IMR-90 (cell line): ENCODE data around the gene TJP1. TPM values are rescaled to one million over a fixed set of nuclear protein-coding genes. Genes with fewer than 3 reads are reported as not detected.

Experiments used
- ATAC-seq: fragments of 200-7000 bp; cut with Tn5 transposase; 2 replicates; pipeline ENCODE4 v1.9.1; 2020; ENCODE audit warnings: low read depth, mild to moderate bottlenecking, moderate library complexity
- BruUV-seq: library from RNA; stranded (reverse); fragments of 400-500 nt; replicated peaks from 2 replicates; lab custom pipeline; 2021; lab: Mats Ljungman, UMichigan
- CTCF ChIA-PET: fragments of 300-600 bp; formaldehyde crosslinking; extraction: SDS; loops from one replicate; lab custom pipeline; 2021; ENCODE audit warnings: antibody characterized with exemption; lab: Yijun Ruan, JAX
- POLR2A ChIA-PET: fragments of 300-600 bp; sonication (Branson Sonifier 250); formaldehyde crosslinking; loops from one replicate; lab custom pipeline; 2022; ENCODE audit warnings: antibody characterized with exemption; ENCODE audit not compliant: unreplicated experiment; lab: Charles Lee
- DNase-seq: peaks from one replicate; pipeline ENCODE4 v3.0.0; 2013
- H2AFZ ChIP-seq: replicated peaks from 2 replicates; pipeline ENCODE3; 2013; ENCODE audit warnings: low read length, mild to moderate bottlenecking; ENCODE audit not compliant: poor library complexity
- H2AK5ac ChIP-seq: 2 replicates; pipeline ENCODE4 v1.6.1; 2013; ENCODE audit warnings: low read depth, low read length, inconsistent platforms
- H2AK9ac ChIP-seq: replicated peaks from 2 replicates; pipeline ENCODE3; 2013; ENCODE audit warnings: mild to moderate bottlenecking, low read depth, low read length, moderate library complexity; ENCODE audit not compliant: poor library complexity
- H2BK120ac ChIP-seq: 2 replicates; pipeline ENCODE4 v1.6.1; 2013; ENCODE audit warnings: low read depth, low read length, inconsistent platforms
- H2BK15ac ChIP-seq: 3 replicates; pipeline ENCODE4 v1.6.1; 2013; ENCODE audit warnings: low read depth, low read length, inconsistent platforms
- H2BK20ac ChIP-seq: 2 replicates; pipeline ENCODE4 v1.6.1; 2013; ENCODE audit warnings: low read depth, mild to moderate bottlenecking, inconsistent platforms, low read length, moderate library complexity
- H2BK5ac ChIP-seq: 2 replicates; pipeline ENCODE4 v1.6.1; 2013; ENCODE audit warnings: mild to moderate bottlenecking, low read depth, low read length, inconsistent platforms; ENCODE audit not compliant: poor library complexity, severe bottlenecking
- H3K14ac ChIP-seq: replicated peaks from 2 replicates; pipeline ENCODE4 v1.6.1; 2013; ENCODE audit warnings: low read depth, low read length, inconsistent platforms
- H3K18ac ChIP-seq: 2 replicates; pipeline ENCODE4 v1.6.1; 2013; ENCODE audit warnings: low read depth, low read length, control low read depth
- H3K23ac ChIP-seq: 2 replicates; pipeline ENCODE4 v1.6.1; 2013; ENCODE audit warnings: low read depth, low read length, inconsistent platforms
- H3K27ac ChIP-seq: 2 replicates; pipeline ENCODE4 v1.5.1; 2013; ENCODE audit warnings: mild to moderate bottlenecking, control low read depth, low read length; ENCODE audit not compliant: insufficient read depth
- H3K27me3 ChIP-seq: 2 replicates; pipeline ENCODE4 v1.6.1; 2013; ENCODE audit warnings: low read length; ENCODE audit not compliant: control insufficient read depth, insufficient read depth
- H3K36me3 ChIP-seq: 2 replicates; pipeline ENCODE4 v1.6.1; 2013; ENCODE audit warnings: low read length, mixed read lengths; ENCODE audit not compliant: control insufficient read depth, insufficient read depth
- H3K4ac ChIP-seq: 2 replicates; pipeline ENCODE4 v1.6.1; 2013; ENCODE audit warnings: low read depth, low read length, inconsistent platforms
- H3K4me1 ChIP-seq: 2 replicates; pipeline ENCODE4 v1.6.1; 2013; ENCODE audit warnings: low read length, mixed read lengths; ENCODE audit not compliant: control insufficient read depth, insufficient read depth
- H3K4me2 ChIP-seq: 2 replicates; pipeline ENCODE4 v1.6.1; 2013; ENCODE audit warnings: low read depth, mild to moderate bottlenecking, control low read depth, low read length, moderate library complexity
- H3K4me3 ChIP-seq: 2 replicates; pipeline ENCODE4 v1.5.1; 2013; ENCODE audit warnings: low read depth, mild to moderate bottlenecking, control low read depth, low read length, moderate library complexity; ENCODE audit not compliant: insufficient read depth
- H3K56ac ChIP-seq: 2 replicates; pipeline ENCODE4 v1.6.1; 2013; ENCODE audit warnings: low read length, inconsistent platforms; ENCODE audit not compliant: insufficient read depth; ENCODE audit errors: extremely low read depth
- H3K79me1 ChIP-seq, 2 experiments: 2 replicates each; pipeline ENCODE4 v1.6.1; 2013; ENCODE audit warnings: low read length in 2 of 2, inconsistent platforms in 1 of 2, low read depth in 1 of 2
- H3K9ac ChIP-seq: 2 replicates; pipeline ENCODE4 v1.6.1; 2013; ENCODE audit warnings: low read depth, low read length, control low read depth
- H3K9me1 ChIP-seq: 2 replicates; pipeline ENCODE4 v1.6.1; 2013; ENCODE audit warnings: low read length, inconsistent platforms; ENCODE audit not compliant: insufficient read depth
- H3K9me3 ChIP-seq: 2 replicates; pipeline ENCODE4 v1.6.1; 2013; ENCODE audit warnings: low read length; ENCODE audit not compliant: control insufficient read depth, insufficient read depth
- H4K20me1 ChIP-seq: 2 replicates; pipeline ENCODE4 v1.6.1; 2013; ENCODE audit warnings: low read length, inconsistent platforms; ENCODE audit not compliant: insufficient read depth
- H4K5ac ChIP-seq: 2 replicates; pipeline ENCODE4 v1.6.1; 2013; ENCODE audit warnings: mild to moderate bottlenecking, low read depth, low read length, control low read depth
- H4K8ac ChIP-seq, 2 experiments: 2 replicates each; pipeline ENCODE4 v1.6.1; 2013; ENCODE audit warnings: low read depth in 2 of 2, low read length in 2 of 2, control low read depth in 1 of 2, inconsistent platforms in 1 of 2
- H4K91ac ChIP-seq: 2 replicates; pipeline ENCODE4 v1.6.1; 2013; ENCODE audit warnings: low read depth, low read length, inconsistent platforms; ENCODE audit not compliant: insufficient read depth
- FOS ChIP-seq: fragments of 150-350 bp; IDR thresholded peaks from 2 replicates; pipeline ENCODE4 v1.6.1; 2016; ENCODE audit warnings: low read depth, low read length
- MAFK ChIP-seq: IDR thresholded peaks from 2 replicates; pipeline ENCODE4 v1.6.1; 2012; ENCODE audit warnings: low read depth, low read length, improper control_type of control experiment
- MAZ ChIP-seq: IDR thresholded peaks from 2 replicates; pipeline ENCODE4 v1.6.1; 2012; ENCODE audit warnings: low read depth, mild to moderate bottlenecking, low read length, improper control_type of control experiment, moderate library complexity, borderline replicate concordance
- MXI1 ChIP-seq: IDR thresholded peaks from 2 replicates; pipeline ENCODE4 v1.6.1; 2012; ENCODE audit warnings: low read depth, mild to moderate bottlenecking, low read length, moderate library complexity, borderline replicate concordance
- POLR2A ChIP-seq: IDR thresholded peaks from 2 replicates; pipeline ENCODE4 v1.6.1; 2012; ENCODE audit warnings: mild to moderate bottlenecking, low read depth, low read length
- RAD21 ChIP-seq: IDR thresholded peaks from 2 replicates; pipeline ENCODE4 v1.6.1; 2012; ENCODE audit warnings: low read length, improper control_type of control experiment
- RCOR1 ChIP-seq: IDR thresholded peaks from 2 replicates; pipeline ENCODE4 v1.6.1; 2012; ENCODE audit warnings: mild to moderate bottlenecking, low read length, improper control_type of control experiment; ENCODE audit not compliant: insufficient replicate concordance
- RFX5 ChIP-seq: IDR thresholded peaks from 2 replicates; pipeline ENCODE4 v1.8.0; 2012; ENCODE audit warnings: low read depth, mild to moderate bottlenecking, low read length, moderate library complexity
- SMC3 ChIP-seq: fragments of 150-350 bp; IDR thresholded peaks from 2 replicates; pipeline ENCODE4 v1.6.1; 2016; ENCODE audit warnings: low read depth, mild to moderate bottlenecking, antibody characterized with exemption, low read length, moderate library complexity
- WGBS, 2 experiments: methylation state at CpG; one replicate each; pipeline versions ENCODE4 v1.1.5 to v1.1.7; 2013; ENCODE audit warnings: missing lambda C conversion rate in 2 of 2; ENCODE audit not compliant: insufficient read length in 1 of 2; ENCODE audit errors: extremely low coverage in 2 of 2; 5-methylcytosine and 5-hydroxymethylcytosine counted together
- dilution Hi-C: fragments of 300-500 bp; cut with HindIII; formaldehyde crosslinking; loops from one replicate; pipeline ENCODE4 v1.14.3; 2018; ENCODE audit warnings: low sequenced_read_pairs; ENCODE audit not compliant: unreplicated experiment
- in situ Hi-C: fragments of 300-500 bp; cut with MboI; formaldehyde crosslinking; loops from 3 replicates; pipeline ENCODE4 v1.14.3; 2019; ENCODE audit warnings: low sequenced_read_pairs, inconsistent platforms, mixed read lengths
- intact Hi-C: fragments of 100-400 bp; cut with micrococcal nuclease; formaldehyde crosslinking; loops from 2 replicates; pipeline ENCODE4 v1.10.0; 2022
- polyA plus RNA-seq, 3 experiments: library from polyadenylated mRNA; depleted of rRNA; stranded (reverse); fragments of >200 nt; gene quantifications; 2 replicates each; pipeline ENCODE4 v1.2.3, GENCODE V29; 2012; ENCODE audit warnings: low replicate concordance in 1 of 3
- total RNA-seq: library from RNA; depleted of rRNA; stranded (reverse); fragments of >200 nt; gene quantifications from 2 replicates; pipeline ENCODE4 v1.2.3, GENCODE V29; 2012
- TF ChIP-seq, protein P1 (sequence below): conservative IDR thresholded peaks from 2 replicates; pipeline ENCODE4 v1.5.1; 2012; ENCODE audit warnings: mild to moderate bottlenecking, low read depth, low read length, improper control_type of control experiment
- TF ChIP-seq, protein P2 (sequence below): fragments of 150-350 bp; IDR thresholded peaks from 2 replicates; pipeline ENCODE4 v1.6.1; 2016; ENCODE audit warnings: low read depth, mild to moderate bottlenecking, low read length, moderate library complexity, borderline replicate concordance
- TF ChIP-seq, protein P3 (sequence below): fragments of 150-350 bp; IDR thresholded peaks from 2 replicates; pipeline ENCODE4 v1.6.1; 2017; ENCODE audit warnings: mild to moderate bottlenecking, antibody characterized with exemption, low read length, low read depth

TJP1 gene
- total and polyA plus RNA-seq, 2 of the 4 experiments (the other 2 are of a cell fraction), result 42.2 to 43.4 TPM

DNA sequence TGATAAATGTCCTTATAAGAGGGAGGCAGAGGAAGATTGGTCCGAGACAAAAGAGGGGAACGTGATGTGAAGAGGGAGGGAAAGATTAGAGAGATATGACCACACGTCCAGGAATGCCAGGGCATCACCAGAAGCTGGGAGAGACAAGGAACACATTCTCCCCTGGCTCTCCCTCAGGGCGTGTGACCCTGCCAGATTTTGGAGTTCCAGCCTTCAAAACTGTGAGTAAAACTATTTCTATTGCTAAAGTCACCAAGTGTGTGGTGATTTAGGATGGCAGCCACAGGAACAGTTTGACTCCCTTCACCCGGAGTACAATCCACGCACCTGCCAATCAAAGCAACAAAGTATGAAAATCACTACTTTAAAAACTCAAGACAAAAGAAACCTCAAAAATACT, 32.1 kb upstream of the TJP1 start:
- no peak overlapping the region for H3K4me2 ChIP-seq
- no peaks in the 10 kb centered on the region for H3K36me3 ChIP-seq
- DNase-seq (no peak), ATAC-seq (no peak)
- WGBS, 2 experiments, result no CpG with 5 or more reads among the region's 6 CpGs
- H2BK15ac ChIP-seq, result 0 out of 3 replicates have a peak overlapping the region, but pooled peaks have one; percentile 20
- dilution Hi-C loops, result no loop called here
- no peak overlapping the region for H2BK120ac ChIP-seq
- TF ChIP-seq, protein P1, sequence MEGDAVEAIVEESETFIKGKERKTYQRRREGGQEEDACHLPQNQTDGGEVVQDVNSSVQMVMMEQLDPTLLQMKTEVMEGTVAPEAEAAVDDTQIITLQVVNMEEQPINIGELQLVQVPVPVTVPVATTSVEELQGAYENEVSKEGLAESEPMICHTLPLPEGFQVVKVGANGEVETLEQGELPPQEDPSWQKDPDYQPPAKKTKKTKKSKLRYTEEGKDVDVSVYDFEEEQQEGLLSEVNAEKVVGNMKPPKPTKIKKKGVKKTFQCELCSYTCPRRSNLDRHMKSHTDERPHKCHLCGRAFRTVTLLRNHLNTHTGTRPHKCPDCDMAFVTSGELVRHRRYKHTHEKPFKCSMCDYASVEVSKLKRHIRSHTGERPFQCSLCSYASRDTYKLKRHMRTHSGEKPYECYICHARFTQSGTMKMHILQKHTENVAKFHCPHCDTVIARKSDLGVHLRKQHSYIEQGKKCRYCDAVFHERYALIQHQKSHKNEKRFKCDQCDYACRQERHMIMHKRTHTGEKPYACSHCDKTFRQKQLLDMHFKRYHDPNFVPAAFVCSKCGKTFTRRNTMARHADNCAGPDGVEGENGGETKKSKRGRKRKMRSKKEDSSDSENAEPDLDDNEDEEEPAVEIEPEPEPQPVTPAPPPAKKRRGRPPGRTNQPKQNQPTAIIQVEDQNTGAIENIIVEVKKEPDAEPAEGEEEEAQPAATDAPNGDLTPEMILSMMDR, result no peak
- no peak for TF ChIP-seq RFX5
- TF ChIP-seq MAFK, result no peak
- no peak for TF ChIP-seq RCOR1
- no peak for TF ChIP-seq RAD21
- TF ChIP-seq FOS, result no peak
- no peak for TF ChIP-seq MXI1
- TF ChIP-seq POLR2A, result no peak
- TF ChIP-seq, protein P2, sequence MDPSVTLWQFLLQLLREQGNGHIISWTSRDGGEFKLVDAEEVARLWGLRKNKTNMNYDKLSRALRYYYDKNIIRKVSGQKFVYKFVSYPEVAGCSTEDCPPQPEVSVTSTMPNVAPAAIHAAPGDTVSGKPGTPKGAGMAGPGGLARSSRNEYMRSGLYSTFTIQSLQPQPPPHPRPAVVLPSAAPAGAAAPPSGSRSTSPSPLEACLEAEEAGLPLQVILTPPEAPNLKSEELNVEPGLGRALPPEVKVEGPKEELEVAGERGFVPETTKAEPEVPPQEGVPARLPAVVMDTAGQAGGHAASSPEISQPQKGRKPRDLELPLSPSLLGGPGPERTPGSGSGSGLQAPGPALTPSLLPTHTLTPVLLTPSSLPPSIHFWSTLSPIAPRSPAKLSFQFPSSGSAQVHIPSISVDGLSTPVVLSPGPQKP, result no peak
- no peak for TF ChIP-seq MAZ
- TF ChIP-seq, protein P3, sequence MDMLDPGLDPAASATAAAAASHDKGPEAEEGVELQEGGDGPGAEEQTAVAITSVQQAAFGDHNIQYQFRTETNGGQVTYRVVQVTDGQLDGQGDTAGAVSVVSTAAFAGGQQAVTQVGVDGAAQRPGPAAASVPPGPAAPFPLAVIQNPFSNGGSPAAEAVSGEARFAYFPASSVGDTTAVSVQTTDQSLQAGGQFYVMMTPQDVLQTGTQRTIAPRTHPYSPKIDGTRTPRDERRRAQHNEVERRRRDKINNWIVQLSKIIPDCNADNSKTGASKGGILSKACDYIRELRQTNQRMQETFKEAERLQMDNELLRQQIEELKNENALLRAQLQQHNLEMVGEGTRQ, result no peak
- TF ChIP-seq SMC3, result no peak
- H2BK5ac ChIP-seq, result no peak overlapping the region
- H3K27ac ChIP-seq, result no peak overlapping the region
- no peaks in the 10 kb centered on the region for H3K9me3 ChIP-seq
- no peak overlapping the region for H2BK20ac ChIP-seq
- H4K20me1 ChIP-seq, result no peaks in the 10 kb centered on the region
- H3K23ac ChIP-seq, result no peak overlapping the region
- H3K56ac ChIP-seq, result no peak overlapping the region
- ChIA-PET POLR2A (no interaction called here), CTCF (no interaction called here)
- H3K4me1 ChIP-seq, result peaks cover 3% of the 10 kb centered on the region; the same call in 1 of the 2 replicates
- in situ Hi-C loops, result no loop called here
- no peak overlapping the region for H4K5ac ChIP-seq
- intact Hi-C loops, result no loop called here
- H4K91ac ChIP-seq, result no peak overlapping the region
- H3K27me3 ChIP-seq, result no peaks in the 10 kb centered on the region
- no peak overlapping the region for H3K4me3 ChIP-seq
- peaks cover 7% of the 10 kb centered on the region; the same call in 1 of the 2 replicates for H3K9me1 ChIP-seq
- H3K79me1 ChIP-seq, result no peaks in the 10 kb centered on the region
- no TSS peak for BruUV-seq
- no peak overlapping the region for H3K4ac ChIP-seq
- no peak overlapping the region for H4K8ac ChIP-seq
- H3K18ac ChIP-seq, result no peak overlapping the region
- no peak overlapping the region for H2AK9ac ChIP-seq
- no peak overlapping the region for H3K14ac ChIP-seq
- no peak overlapping the region for H2AK5ac ChIP-seq
- no peak overlapping the region for H3K9ac ChIP-seq
- no peak overlapping the region for H2AFZ ChIP-seq
